KOPT-K1 (cell line): ENCODE measurements around the gene CRY1.
"Not testable (repeated sequence)": the region's sequence is repeated elsewhere in the genome, so short reads cannot be mapped to it uniquely, and the experiment has no call there.

Experiments
- H3K27ac ChIP-seq: fragments of 200-600 bp; sonication (generic); 2 replicates; pipeline ENCODE4 v1.5.1; 2016; ENCODE audit warnings: antibody characterized with exemption, mild to moderate bottlenecking, low read depth, low read length; ENCODE audit not compliant: poor library complexity, severe bottlenecking
- H3K36me3 ChIP-seq: fragments of 200-600 bp; sonication (generic); 2 replicates; pipeline ENCODE4 v1.5.1; 2017; ENCODE audit warnings: antibody characterized with exemption, mild to moderate bottlenecking, low read length, moderate library complexity; ENCODE audit not compliant: insufficient read depth
- H3K9me3 ChIP-seq: fragments of 200-600 bp; sonication (generic); 2 replicates; pipeline ENCODE4 v1.5.1; 2017; ENCODE audit warnings: antibody characterized with exemption, low read length, mild to moderate bottlenecking; ENCODE audit not compliant: insufficient read depth, poor library complexity, severe bottlenecking

CRY1 gene

GRCh38 chr12:107119091-107119490, 25.7 kb upstream of the CRY1 start:
- Histone ChIP-seq H3K9me3 (no peaks in the 10 kb centered on the region), H3K36me3 (no peaks in the 10 kb centered on the region), H3K27ac (no peak overlapping the region)

- Histone ChIP-seq H3K9me3 (no peaks in the 10 kb centered on the region), H3K27ac (no peak overlapping the region), H3K36me3 (no peaks in the 10 kb centered on the region)
These were observed 25.3 kb upstream of the CRY1 start for GRCh38 chr12:107118624-107119023.

DNA sequence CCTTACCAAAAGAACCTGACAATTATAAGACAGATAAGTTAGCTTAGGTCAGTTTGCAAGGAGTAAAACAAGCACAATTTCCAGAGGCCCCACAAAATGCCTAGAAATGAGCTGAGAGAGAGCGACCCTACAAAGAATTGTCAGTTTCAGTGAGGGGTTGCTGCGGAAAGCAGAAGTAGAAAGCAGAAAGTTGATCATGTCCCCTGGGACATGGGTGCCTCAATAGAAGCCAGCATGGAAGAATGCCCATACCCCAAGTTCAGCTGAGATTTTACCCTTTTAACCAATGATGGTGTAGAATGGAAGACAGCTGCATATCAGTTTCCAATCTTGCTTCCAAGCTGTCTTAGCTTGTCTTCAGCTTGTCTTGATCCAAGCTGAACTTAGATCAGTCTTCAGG, 21.8 kb upstream of the CRY1 start:
- Histone ChIP-seq H3K9me3 (no peaks in the 10 kb centered on the region), H3K27ac (no peak overlapping the region)

DNA sequence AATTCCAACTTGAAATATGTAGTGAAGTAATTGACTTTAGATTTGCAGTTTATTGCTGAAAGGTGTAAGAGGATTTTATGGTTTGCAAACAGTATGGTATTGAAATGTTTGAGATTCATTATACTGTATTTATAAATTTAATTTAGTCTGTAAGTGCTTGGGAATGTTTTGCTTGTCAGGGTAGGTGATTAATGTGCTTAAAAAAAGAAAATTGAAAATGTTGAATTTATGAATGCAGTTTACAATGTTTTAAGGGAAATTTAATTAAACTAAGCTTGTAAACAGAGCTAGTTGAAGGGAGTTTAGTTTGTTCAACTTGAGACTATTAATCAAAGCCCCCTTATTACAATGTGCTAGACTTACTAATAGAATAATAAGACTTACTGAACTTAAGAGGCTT, 18.0 kb upstream of the CRY1 start:
- no peak overlapping the region for H3K27ac ChIP-seq
- H3K36me3 ChIP-seq = no peaks in the 10 kb centered on the region
- H3K9me3 ChIP-seq = no peaks in the 10 kb centered on the region

More for the DNA sequence above, 21.8 kb upstream of the CRY1 start:
- H3K36me3 ChIP-seq = no peaks in the 10 kb centered on the region

DNA sequence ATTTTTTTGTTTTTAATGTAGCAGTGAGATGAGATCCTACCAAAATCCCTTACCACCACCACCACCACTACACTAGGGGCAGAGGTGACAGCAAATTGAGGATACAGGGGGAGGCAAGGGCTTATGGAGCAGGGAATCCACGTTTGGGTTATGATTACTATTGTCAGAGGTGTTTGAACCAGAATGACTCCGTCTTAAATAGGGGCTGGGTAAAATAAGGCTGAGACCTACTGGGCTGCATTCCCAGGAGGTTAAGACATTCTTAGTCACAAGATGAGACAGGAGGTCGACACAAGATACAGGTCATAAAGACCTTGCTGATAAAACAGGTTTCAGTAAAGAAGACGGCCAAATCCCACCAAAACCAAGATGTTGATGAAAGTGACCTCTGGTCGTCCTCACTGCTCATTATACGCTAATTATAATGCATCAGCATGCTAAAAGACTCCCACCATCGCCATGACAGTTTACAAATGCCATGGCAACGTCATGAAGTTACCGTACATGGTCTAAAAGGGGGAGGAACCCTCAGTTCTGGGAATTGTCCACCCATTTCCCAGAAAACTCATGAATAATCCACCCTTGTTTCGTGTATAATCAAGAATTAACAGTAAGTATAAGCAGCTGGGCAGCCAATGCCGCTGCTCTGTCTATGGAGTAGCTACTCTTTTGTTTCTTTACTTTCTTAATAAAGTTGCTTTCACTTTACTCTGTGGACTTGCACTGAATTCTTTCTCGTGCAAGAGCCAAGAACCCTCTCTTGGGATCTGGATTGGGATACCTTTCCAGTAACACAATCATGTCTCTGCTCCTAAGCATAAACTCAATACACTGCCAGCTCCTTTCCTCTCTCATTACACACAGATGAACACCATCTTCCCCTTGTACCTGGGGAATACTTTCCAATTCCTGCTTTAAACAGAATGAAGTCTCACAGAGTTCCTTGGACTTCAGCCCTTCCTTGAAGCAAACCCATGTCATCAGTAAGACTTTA, 16.7 kb upstream of the CRY1 start:
- H3K36me3 ChIP-seq = no peaks in the 10 kb centered on the region
- H3K9me3 ChIP-seq = no peaks in the 10 kb centered on the region
- H3K27ac ChIP-seq = no peak overlapping the region

- Histone ChIP-seq H3K36me3 (no peaks in the 10 kb centered on the region), H3K9me3 (no peaks in the 10 kb centered on the region), H3K27ac (no peak overlapping the region)
These were observed 15.7 kb upstream of the CRY1 start for GRCh38 chr12:107108995-107109508.

GRCh38 chr12:107108366-107108765, 15.0 kb upstream of the CRY1 start:
- H3K36me3 ChIP-seq, H3K27ac ChIP-seq, H3K9me3 ChIP-seq: not testable (repeated sequence)

- Histone ChIP-seq H3K36me3 (no peaks in the 10 kb centered on the region), H3K9me3 (no peaks in the 10 kb centered on the region), H3K27ac (no peak overlapping the region)
These were observed 14.0 kb upstream of the CRY1 start for GRCh38 chr12:107107381-107107780.

DNA sequence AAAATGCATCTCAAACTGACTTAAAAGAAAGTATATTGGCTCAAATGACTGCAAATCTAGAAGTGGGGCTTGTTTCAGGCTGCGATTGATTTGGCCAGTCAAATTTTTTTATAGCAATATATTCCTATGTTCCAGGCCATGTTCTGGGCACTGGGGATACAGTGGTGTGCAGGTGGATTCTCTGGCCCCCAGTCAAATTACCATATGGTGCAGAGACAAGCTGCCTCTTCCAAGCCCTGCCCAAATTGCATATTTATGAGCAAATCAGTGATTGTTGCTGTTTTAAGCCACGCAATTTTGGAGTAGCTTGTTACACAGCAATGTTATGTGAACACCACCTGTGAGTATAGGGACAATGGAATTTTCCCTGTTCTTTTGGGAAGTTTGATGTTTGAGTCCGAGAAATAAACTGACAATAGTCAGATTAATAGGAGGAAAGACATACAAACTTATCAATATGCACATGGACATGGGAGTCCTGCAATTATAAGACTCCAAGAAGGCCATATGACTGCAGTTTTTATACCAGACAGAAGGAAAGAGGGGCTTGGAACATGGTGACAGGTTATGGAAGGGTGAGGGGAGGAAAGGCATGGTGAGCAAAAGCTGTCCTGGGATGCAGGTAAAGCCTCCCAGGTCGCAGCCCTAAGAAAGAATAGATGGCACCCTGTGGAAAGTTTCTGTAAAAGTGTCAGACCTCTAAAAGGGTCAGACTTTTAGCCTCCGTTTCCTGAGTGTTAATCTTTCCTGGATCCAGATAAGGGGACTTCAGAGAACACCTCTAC, 13.1 kb upstream of the CRY1 start:
- no peaks in the 10 kb centered on the region for H3K9me3 ChIP-seq
- no peak overlapping the region for H3K27ac ChIP-seq
- no peaks in the 10 kb centered on the region for H3K36me3 ChIP-seq

DNA sequence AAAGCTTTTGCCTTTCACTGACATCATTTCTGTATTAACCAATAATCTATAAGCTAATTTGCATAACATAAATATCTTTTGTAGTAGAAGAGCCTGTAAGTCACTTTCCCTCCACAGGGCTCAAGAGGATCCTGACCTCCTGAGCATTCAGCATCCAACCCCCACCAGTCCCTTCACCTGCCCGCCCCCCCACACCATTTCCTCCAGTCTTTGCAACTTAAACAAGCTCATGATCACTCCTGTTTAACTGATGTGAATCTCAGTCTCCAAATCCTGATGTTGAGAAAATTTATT, 12.0 kb upstream of the CRY1 start:
- no peaks in the 10 kb centered on the region for H3K36me3 ChIP-seq
- H3K27ac ChIP-seq = no peak overlapping the region
- H3K9me3 ChIP-seq = no peaks in the 10 kb centered on the region

- Histone ChIP-seq H3K27ac (no peak overlapping the region), H3K36me3 (no peaks in the 10 kb centered on the region), H3K9me3 (no peaks in the 10 kb centered on the region)
These were observed 10.2 kb upstream of the CRY1 start for GRCh38 chr12:107103516-107103915.

DNA sequence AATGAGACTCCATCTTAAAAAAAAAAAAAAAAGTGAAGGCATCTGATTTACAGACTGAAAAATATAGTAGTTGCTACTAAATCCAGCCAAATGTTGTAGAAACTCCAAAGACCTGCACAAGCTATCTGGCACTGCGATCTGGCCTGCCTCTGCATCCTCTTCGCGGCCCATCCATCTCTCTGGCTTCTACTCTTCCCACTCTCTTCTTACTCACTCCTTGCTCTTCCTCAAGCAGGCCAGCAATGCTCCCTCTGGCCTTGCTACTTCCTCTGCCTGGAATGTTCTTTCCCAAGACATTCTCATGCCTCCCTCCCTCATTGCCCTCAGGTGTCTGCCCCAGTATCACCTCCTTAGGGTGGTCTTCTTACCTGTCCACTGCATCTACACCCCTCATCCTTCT, 9.7 kb upstream of the CRY1 start:
- no peaks in the 10 kb centered on the region for H3K36me3 ChIP-seq
- H3K9me3 ChIP-seq = no peaks in the 10 kb centered on the region
- H3K27ac ChIP-seq = no peak overlapping the region

DNA sequence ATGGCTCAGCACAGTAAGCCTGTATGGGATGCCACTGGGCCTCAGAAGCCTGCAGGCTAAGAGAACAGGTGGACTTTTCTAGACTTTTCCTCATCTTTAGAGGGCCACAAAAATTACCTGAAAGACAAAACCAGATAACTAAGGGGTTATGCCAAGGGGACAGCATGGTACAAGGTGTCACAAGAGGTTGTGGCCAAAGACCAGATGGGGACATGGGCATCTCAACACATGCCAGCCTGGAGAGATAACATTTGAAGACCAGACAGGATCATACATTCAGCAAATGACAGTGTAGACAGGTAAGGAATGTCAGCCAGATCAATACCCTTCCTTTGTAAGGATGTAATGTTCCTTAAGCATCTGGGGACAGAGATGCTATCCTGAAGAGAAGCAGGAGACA, 8.9 kb upstream of the CRY1 start:
- no peak overlapping the region for H3K27ac ChIP-seq
- H3K36me3 ChIP-seq = no peaks in the 10 kb centered on the region
- peaks cover 6% of the 10 kb centered on the region for H3K9me3 ChIP-seq

GRCh38 chr12:107101651-107102050, 8.3 kb upstream of the CRY1 start:
- no peak overlapping the region for H3K27ac ChIP-seq
- no peaks in the 10 kb centered on the region for H3K36me3 ChIP-seq
- peaks cover 12% of the 10 kb centered on the region for H3K9me3 ChIP-seq

DNA sequence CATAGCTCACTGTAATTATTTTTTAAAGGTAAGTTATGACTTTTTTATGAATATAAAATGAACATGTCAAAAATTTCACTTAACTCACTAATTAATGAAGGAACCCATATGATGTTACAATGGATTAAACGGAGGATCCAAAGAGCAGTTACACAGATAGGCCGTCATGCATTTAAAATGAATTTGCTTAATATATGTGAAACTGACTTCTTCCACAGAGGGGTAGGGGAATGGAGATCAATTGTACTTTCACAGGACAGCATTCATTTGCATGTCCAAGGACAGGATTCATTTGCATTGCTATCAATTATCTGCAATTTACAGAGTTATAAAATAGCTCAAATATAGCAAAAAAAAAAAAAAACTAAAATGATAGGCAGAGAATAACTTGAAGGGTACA, 6.6 kb upstream of the CRY1 start:
- Histone ChIP-seq H3K27ac (no peak overlapping the region), H3K9me3 (peaks cover 16% of the 10 kb centered on the region), H3K36me3 (no peaks in the 10 kb centered on the region)
